Esophagus (tissue), 2 donors: ENCODE measurements around the gene RGS16. TPM values are rescaled to one million over a fixed set of nuclear protein-coding genes. Genes with fewer than 3 reads are reported as not detected.

Source experiments
- H3K27ac ChIP-seq, 2 donors: one replicate each; pipeline ENCODE4 v1.5.1; 2013; ENCODE audit warnings: low read depth in 2 of 2, mild to moderate bottlenecking in 2 of 2, inconsistent platforms in 1 of 2, low read length in 1 of 2, moderate library complexity in 1 of 2
- H3K27me3 ChIP-seq, 2 donors: one replicate each; pipeline ENCODE4 v1.6.1; 2013; ENCODE audit warnings: low read length in 2 of 2, control low read depth in 1 of 2, mild to moderate bottlenecking in 1 of 2; ENCODE audit not compliant: insufficient read depth in 2 of 2, control insufficient read depth in 1 of 2
- H3K36me3 ChIP-seq, 2 donors: one replicate each; pipeline ENCODE4 v1.6.1; 2013; ENCODE audit warnings: low read length in 1 of 2; ENCODE audit not compliant: control insufficient read depth in 2 of 2, insufficient read depth in 2 of 2
- H3K4me1 ChIP-seq, 2 donors: one replicate each; pipeline ENCODE4 v1.6.1; 2013; ENCODE audit warnings: low read length in 1 of 2; ENCODE audit not compliant: control insufficient read depth in 2 of 2, insufficient read depth in 2 of 2
- H3K4me3 ChIP-seq, 2 donors: one replicate each; pipeline ENCODE4 v1.5.1; 2013; ENCODE audit warnings: low read length in 2 of 2, mild to moderate bottlenecking in 2 of 2, low read depth in 1 of 2, moderate library complexity in 1 of 2
- H3K9me3 ChIP-seq, 2 donors: one replicate each; pipeline ENCODE4 v1.6.1; 2013; ENCODE audit warnings: mild to moderate bottlenecking in 2 of 2, low read depth in 1 of 2, low read length in 1 of 2, moderate library complexity in 1 of 2; ENCODE audit not compliant: control insufficient read depth in 2 of 2, insufficient read depth in 1 of 2
- WGBS, 2 donors: extraction: QIAGEN DNeasy Blood & Tissue Kit; methylation state at CpG; one replicate each; pipeline ENCODE4 v1.1.7; 2013; 5-methylcytosine and 5-hydroxymethylcytosine counted together
- polyA plus RNA-seq, 2 donors: library from polyadenylated mRNA; stranded (reverse); fragments of 200-250 nt; gene quantifications; one replicate each; pipeline ENCODE4 v1.2.3, GENCODE V29; 2013
- donor health status: healthy with polysubstance abuse.
- donor health status: Bipolar disorder and iron deficiency.

Gene RGS16, protein sequence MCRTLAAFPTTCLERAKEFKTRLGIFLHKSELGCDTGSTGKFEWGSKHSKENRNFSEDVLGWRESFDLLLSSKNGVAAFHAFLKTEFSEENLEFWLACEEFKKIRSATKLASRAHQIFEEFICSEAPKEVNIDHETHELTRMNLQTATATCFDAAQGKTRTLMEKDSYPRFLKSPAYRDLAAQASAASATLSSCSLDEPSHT
- polyA plus RNA-seq: 1 to 10 TPM; 1.1 to 1.5 TPM

DNA sequence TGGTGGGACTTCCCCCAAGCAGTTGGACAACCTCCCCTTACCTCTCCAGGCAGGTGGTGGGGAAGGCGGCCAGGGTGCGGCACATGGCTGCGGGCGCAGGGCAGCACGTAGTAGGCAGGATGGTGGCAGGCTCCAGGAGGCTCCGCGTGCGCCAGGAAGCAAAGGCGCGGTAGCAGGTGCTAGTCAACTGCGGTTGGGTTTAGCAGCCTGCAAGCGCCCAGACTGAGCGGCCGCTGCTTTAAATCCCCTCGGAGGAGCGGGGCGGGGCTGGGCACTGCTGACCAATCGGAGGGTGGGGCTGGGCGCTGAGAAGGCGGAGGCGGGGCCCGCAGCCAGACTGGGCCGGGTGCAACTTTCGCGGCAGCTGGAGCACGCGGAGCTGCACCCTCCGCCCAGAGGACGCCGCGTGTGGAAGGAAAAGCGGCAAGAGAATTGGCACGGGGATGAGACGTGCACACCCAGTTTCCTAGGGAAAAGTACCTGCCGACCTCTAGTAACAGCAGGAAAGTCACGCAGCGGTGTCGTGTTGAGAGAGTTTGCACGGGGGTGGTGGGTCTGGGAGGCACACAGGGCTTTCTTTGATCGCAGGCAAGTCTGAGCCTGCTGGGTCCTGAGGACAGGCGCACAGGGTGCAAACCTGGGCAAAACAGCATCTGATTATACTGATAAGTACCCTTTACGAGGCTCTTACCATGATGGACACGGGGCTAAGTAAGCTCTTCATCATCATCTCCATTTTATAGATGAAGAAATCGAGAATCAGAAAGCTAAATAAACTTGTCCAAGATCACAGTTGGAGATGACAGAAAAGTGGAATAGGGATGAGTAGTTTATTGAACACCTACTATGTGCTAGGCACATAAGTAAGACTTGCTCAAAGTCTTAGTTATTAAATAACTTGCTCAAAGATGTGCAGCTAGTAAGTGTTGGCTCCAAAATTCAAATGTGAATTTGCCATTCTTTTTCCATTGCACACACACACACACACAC lies at the start of gene RGS16:
TSS of gene RGS16 (minus strand) at position 215 of the 990 bp plus-strand sequence. CDS start at position 85, 130 bp downstream.
- Histone ChIP-seq H3K36me3 (peaks cover 0 to 4% of the 10 kb centered on the region in 2 donors), H3K27ac (peak within 1 kb of the TSS in 1 of 2 donors; percentile 34), H3K27me3 (no peaks in the 10 kb centered on the region), H3K4me1 (peaks cover 7% of the 10 kb centered on the region in 2 donors), H3K4me3 (peak within 1 kb of the TSS; percentile 51 to 54), H3K9me3 (no peaks in the 10 kb centered on the region)
- 4 to 5% methylated on average over 44 of the region's 44 CpGs for WGBS, 2 donors

DNA sequence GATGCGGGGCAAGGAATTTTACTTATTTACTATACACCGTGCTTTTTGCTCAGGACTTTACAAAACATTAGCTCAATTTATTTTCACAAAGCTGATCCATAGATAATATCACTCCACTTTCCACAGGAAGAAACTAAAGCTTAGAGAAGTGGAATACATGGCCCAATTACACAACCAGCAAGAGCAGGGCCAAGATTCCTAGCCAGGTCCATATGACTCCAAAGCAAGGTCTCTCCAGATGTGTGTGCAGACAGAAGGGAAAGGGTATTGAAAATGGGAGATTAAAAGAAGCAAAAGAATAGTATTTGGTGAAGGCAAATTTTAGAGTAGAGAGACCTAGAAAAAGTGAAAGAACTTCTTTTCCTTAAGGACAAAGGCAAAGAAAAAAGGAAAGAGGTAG lies 49.8 kb upstream of the RGS16 start:
- no peak overlapping the region for H3K4me3 ChIP-seq
- H3K27ac ChIP-seq: no peak overlapping the region
- H3K9me3 ChIP-seq: no peaks in the 10 kb centered on the region
- H3K27me3 ChIP-seq: no peaks in the 10 kb centered on the region
- WGBS, 2 donors: 89 to 98% methylated on average over 2 of the region's 2 CpGs
- H3K4me1 ChIP-seq: no peaks in the 10 kb centered on the region
- H3K36me3 ChIP-seq: no peaks in the 10 kb centered on the region

DNA sequence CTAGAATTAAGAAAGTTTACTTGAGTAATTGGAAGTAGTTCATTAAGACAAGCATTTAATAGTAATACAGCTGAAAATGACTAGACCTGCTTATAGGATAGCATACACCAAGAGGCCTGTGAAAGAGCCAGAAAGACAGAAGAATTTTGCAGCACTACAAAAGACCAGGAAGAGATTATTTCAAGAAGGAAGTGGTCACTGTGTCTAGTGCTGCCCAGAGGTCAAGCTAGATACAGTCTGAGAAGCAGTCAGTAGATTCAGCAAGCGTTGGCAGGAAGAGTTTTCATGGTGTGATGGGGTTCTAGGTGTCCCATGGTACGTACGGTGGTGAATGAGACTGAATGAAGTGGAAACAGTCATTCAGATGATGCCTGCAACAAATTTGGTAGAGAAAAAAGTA lies 48.7 kb upstream of the RGS16 start:
- Histone ChIP-seq H3K36me3 (no peaks in the 10 kb centered on the region), H3K27me3 (no peaks in the 10 kb centered on the region), H3K9me3 (no peaks in the 10 kb centered on the region), H3K4me1 (no peaks in the 10 kb centered on the region), H3K4me3 (no peak overlapping the region), H3K27ac (no peak overlapping the region)
- WGBS, 2 donors: 70 to 75% methylated on average over 3 of the region's 3 CpGs

DNA sequence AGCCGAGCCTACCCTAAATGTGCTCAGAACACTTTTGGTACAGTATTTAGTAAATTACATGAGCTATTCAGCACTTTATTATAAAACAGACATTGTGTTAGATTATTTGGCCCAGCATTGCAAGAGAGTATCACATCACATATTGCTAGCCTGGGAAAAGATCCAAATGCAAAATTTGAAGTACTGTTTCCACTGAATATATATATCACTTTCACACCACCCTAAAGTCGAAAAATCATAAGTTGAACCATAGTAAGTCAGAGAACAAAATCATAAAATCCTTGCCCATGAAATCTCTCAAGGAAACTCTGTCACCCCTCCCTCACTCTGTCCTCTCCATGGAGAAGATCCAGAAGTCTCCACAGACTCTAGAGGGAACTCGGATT lies 47.1 kb upstream of the RGS16 start:
- no peaks in the 10 kb centered on the region for H3K36me3 ChIP-seq
- H3K9me3 ChIP-seq: no peaks in the 10 kb centered on the region
- no peaks in the 10 kb centered on the region for H3K27me3 ChIP-seq
- H3K4me3 ChIP-seq: no peak overlapping the region
- H3K4me1 ChIP-seq: no peaks in the 10 kb centered on the region
- 63 to 68% methylated on average over 3 of the region's 3 CpGs for WGBS, 2 donors
- H3K27ac ChIP-seq: no peak overlapping the region

DNA sequence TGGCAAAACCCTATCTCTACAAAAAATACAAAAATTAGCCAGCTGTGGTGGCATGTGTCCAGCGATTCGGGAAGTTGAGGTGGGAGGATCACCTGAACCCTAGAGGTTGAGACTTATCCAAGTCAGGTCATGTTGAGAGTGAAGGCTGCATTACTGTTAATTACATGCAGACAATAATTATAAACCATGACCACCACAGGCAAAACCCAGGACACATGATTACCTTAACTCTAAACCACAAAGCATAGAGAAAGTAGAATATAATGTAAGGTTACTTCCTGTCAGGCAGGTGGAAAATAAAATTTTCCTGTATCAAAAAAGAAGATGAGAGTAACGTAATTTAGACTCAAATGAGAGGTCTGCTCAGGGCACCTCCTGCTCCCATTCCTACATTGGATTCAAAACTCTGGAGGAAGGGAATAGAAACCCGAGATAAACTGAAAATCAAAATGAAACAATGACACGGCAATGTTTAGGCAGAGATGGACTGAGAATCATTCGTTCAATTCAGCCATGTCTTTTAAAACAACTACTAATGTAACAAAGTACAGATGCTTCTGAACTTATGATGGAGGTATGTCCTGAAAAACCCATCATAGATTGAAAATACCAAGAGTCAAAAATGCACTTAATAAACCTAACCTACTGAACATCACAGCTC lies 46.6 kb upstream of the RGS16 start:
- Histone ChIP-seq H3K4me3 (no peak overlapping the region), H3K36me3 (no peaks in the 10 kb centered on the region), H3K9me3 (no peaks in the 10 kb centered on the region), H3K27ac (no peak overlapping the region), H3K27me3 (no peaks in the 10 kb centered on the region), H3K4me1 (no peaks in the 10 kb centered on the region)
- WGBS, 2 donors: 74 to 80% methylated on average over 6 of the region's 6 CpGs

DNA sequence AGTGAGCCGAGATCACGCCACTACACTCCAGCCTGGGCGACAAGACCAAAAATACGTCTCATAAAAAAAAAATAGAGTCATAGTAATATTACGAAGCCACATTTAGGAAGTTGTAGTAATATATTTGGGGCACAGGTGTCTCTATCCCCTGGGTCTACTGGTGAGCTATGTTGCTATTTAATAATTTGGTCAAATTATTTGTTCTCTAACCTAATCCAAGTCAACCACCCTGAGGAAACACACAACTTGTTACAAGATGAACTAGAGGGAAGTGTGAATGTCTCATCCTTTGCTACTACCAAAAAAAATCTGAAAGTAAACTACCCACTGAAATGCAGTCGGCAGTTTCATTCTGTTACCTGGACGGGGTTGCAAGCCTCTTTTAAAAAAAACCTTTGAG lies 44.9 kb upstream of the RGS16 start:
- Histone ChIP-seq H3K36me3 (no peaks in the 10 kb centered on the region), H3K9me3 (no peaks in the 10 kb centered on the region), H3K4me1 (peaks cover 0 to 3% of the 10 kb centered on the region in 2 donors), H3K27ac (no peak overlapping the region), H3K4me3 (no peak overlapping the region), H3K27me3 (no peaks in the 10 kb centered on the region)
- WGBS, 2 donors: 92 to 93% methylated on average over 7 of the region's 7 CpGs

DNA sequence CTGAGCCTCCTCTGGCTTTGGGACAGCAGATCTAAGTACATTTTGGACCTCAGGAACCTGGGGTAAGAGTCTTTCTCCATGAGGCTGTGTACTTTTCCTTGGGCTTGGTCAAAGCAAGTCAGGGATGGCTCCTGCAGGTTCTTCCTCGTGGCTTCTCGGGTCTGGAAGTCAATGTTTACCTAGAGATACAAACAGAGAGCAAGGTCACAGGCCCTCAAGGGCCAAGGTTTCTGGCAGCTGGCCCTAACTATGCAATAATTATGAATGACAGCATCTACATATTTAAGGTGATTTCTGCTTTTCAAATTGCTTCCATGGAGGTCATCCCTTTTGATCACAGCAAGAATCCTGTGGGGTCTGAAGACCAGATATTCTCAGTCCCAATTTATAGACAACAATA lies 42.5 kb upstream of the RGS16 start:
- H3K36me3 ChIP-seq: no peaks in the 10 kb centered on the region
- H3K9me3 ChIP-seq: no peaks in the 10 kb centered on the region
- H3K4me1 ChIP-seq: peaks cover 0 to 6% of the 10 kb centered on the region in 2 donors
- H3K27me3 ChIP-seq: no peaks in the 10 kb centered on the region
- H3K4me3 ChIP-seq: no peak overlapping the region
- no peak overlapping the region for H3K27ac ChIP-seq
- WGBS, 2 donors: 30 to 51% methylated on average over 2 of the region's 2 CpGs

DNA sequence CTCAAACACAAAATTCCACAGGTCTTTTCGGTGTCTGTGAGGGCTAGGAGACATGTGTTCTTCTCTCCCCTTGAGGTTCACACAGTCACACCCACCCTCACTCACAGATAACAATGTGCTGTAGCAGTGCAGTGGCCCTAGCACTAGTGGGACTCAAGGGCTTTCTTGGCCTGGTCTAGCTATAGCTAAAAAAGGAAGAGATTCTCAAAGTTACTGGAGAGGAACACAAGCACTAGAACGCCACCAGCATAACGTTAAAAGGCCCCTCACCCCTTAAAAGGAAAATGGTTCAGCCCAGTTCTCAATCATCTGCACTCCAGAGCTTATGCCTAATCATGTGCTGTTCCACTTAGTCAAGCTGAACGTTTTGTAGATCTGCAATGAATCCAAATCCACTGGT lies 40.7 kb upstream of the RGS16 start:
- Histone ChIP-seq H3K9me3 (no peaks in the 10 kb centered on the region), H3K4me1 (peaks cover 0 to 6% of the 10 kb centered on the region in 2 donors), H3K27me3 (no peaks in the 10 kb centered on the region), H3K4me3 (no peak overlapping the region), H3K27ac (no peak overlapping the region), H3K36me3 (no peaks in the 10 kb centered on the region)
- 74 to 79% methylated on average over 4 of the region's 4 CpGs for WGBS, 2 donors

DNA sequence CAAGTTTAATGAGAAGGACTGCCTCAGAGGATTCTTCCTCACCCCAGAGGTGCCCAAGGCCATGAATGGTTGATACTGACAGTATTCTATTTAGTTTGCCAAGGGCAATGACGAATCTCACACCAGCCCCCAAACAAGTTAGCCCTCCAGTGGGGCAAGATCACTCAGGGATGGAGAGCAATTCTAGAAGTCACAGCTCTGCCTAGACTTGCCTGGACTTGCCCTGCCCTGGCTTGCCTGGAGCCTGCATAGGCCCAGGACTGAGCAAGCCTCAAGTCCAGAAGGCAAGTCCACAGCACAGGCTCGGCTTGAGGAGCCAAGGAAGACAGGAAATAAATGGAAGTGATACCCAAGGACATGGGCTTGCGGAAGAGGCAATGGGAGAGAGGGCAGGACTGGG lies 39.5 kb upstream of the RGS16 start:
- Histone ChIP-seq H3K4me1 (peaks cover 0 to 6% of the 10 kb centered on the region in 2 donors), H3K4me3 (no peak overlapping the region), H3K27me3 (no peaks in the 10 kb centered on the region), H3K36me3 (no peaks in the 10 kb centered on the region), H3K27ac (no peak overlapping the region), H3K9me3 (no peaks in the 10 kb centered on the region)
- 68 to 70% methylated on average over 3 of the region's 3 CpGs for WGBS, 2 donors
